Activated CD4-positive, alpha-beta T cell treated with anti-CD3 and anti-CD28 coated beads, Interleukin-2, amount 10 ng/mL, durations not matched to agents 24 days and 14 days (primary cell): Measurements from ENCODE around the gene ABL1. TPM values are rescaled to one million over a fixed set of nuclear protein-coding genes. Genes with fewer than 3 reads are reported as not detected.
A peak's percentile ranks its signal among the peaks of the same experiment; 100 is the strongest.
"Not testable (repeated sequence)": the region's sequence is repeated elsewhere in the genome, so short reads cannot be mapped to it uniquely, and the experiment has no call there.

Experiments
- DNase-seq: peaks from one replicate; pipeline ENCODE4 v3.0.0; 2022
- H3K27ac Mint-ChIP-seq: one replicate; pipeline ENCODE4 v1.8.0; 2022; ENCODE audit warnings: mild to moderate bottlenecking, mixed read lengths
- H3K27me3 Mint-ChIP-seq: one replicate; pipeline ENCODE4 v1.8.0; 2022; ENCODE audit warnings: mixed read lengths
- H3K36me3 Mint-ChIP-seq: one replicate; pipeline ENCODE4 v1.8.0; 2022; ENCODE audit warnings: low read depth, mild to moderate bottlenecking, mixed read lengths
- H3K4me1 Mint-ChIP-seq: one replicate; pipeline ENCODE4 v1.8.0; 2021; ENCODE audit warnings: mixed read lengths
- H3K4me3 Mint-ChIP-seq: one replicate; pipeline ENCODE4 v1.8.0; 2022; ENCODE audit warnings: mild to moderate bottlenecking, moderate library complexity, mixed read lengths
- H3K9me3 Mint-ChIP-seq: one replicate; pipeline ENCODE4 v1.8.0; 2021; ENCODE audit warnings: mixed read lengths
- intact Hi-C: fragments of 100-400 bp; cut with micrococcal nuclease; formaldehyde crosslinking; loops from one replicate; pipeline ENCODE4 v1.15.1; 2023
- total RNA-seq: library from RNA; stranded (reverse); gene quantifications from 2 replicates; pipeline ENCODE4 v1.2.3, GENCODE V29; 2022

Gene ABL1
- total RNA-seq: 32.6 and 35.7 TPM in 2 replicates

GRCh38 chr9:130834371-130835336 lies at the start of gene ABL1:
ABL1 (plus strand) TSS chr9:130835254; CDS start chr9:130835447, 193 bp downstream.
- peak; percentile 82 for DNase-seq
- H3K4me3 Mint-ChIP-seq: peak within 1 kb of the TSS; percentile 96
- no peaks in the 10 kb centered on the region for H3K36me3 Mint-ChIP-seq
- peak within 1 kb of the TSS; percentile 96 for H3K27ac Mint-ChIP-seq
- peaks cover 13% of the 10 kb centered on the region for H3K27me3 Mint-ChIP-seq
- peaks cover 15% of the 10 kb centered on the region for H3K4me1 Mint-ChIP-seq
- H3K9me3 Mint-ChIP-seq: no peaks in the 10 kb centered on the region
- intact Hi-C loops: loop anchor here (1.0 to 10.0 kb wide), 2 partner anchors 29 to 120 kb away; no protein-coding TSS in a partner anchor

- DNase-seq: no peak
- peaks cover 2% of the 10 kb centered on the region for H3K4me1 Mint-ChIP-seq
- no peak overlapping the region for H3K4me3 Mint-ChIP-seq
- no peaks in the 10 kb centered on the region for H3K27me3 Mint-ChIP-seq
- no peak overlapping the region for H3K27ac Mint-ChIP-seq
- intact Hi-C loops: no loop called here
- peaks cover 16% of the 10 kb centered on the region for H3K9me3 Mint-ChIP-seq
- peaks cover 2% of the 10 kb centered on the region for H3K36me3 Mint-ChIP-seq
These were observed 49.0 kb upstream of the ABL1 start for GRCh38 chr9:130785940-130786508.

- intact Hi-C loops: no loop called here
- H3K9me3 Mint-ChIP-seq: peaks cover 16% of the 10 kb centered on the region
- H3K4me3 Mint-ChIP-seq: no peak overlapping the region
- H3K27ac Mint-ChIP-seq: no peak overlapping the region
- H3K36me3 Mint-ChIP-seq: peaks cover 2% of the 10 kb centered on the region
- H3K27me3 Mint-ChIP-seq: no peaks in the 10 kb centered on the region
- DNase-seq: no peak
- H3K4me1 Mint-ChIP-seq: peaks cover 1% of the 10 kb centered on the region
These were observed 48.5 kb upstream of the ABL1 start for GRCh38 chr9:130786526-130786925.

DNA sequence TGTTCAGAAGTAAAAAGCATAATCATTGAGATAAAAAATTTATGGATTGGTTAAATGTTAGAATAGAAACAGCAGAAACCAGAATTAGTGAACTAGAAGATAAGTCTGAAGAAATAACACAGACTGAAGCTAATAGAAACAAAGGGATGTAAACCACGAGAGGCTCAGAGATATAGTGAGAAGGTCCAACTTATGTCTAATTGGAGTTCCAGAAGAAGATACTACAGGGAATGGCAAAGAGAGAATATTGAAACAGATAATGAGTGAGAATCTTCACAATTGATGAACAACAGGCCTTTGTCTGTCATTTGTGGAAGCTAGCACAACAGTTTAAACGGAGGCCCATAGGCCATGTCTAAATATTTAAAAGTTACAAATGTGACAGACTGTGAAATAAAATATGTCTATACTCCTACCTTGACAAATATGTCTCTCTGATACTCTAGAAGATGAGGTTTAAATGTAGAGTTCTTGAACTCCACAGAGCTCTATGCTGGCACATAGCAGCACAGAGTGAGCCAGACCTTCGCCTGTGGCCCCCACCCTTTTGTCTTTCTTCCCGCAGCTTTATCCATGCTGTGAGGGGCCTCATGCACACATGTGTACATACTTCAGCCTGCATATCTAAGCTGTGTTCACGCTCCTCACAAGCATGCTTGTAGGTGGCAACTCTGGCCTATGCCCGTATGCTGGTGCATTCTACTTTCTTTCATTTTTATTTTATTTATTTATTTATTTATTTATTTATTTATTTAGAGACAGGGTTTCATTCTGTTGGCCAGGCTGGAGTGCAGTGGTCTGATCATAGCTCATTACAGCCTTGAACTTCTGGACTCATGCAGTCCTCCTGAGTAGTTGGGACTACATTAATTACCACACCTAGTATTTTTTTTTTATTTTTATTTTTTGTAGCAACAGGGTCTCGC lies 45.0 kb upstream of the ABL1 start:
- H3K4me1 Mint-ChIP-seq: no peaks in the 10 kb centered on the region
- no peak overlapping the region for H3K27ac Mint-ChIP-seq
- intact Hi-C loops: no loop called here

DNA sequence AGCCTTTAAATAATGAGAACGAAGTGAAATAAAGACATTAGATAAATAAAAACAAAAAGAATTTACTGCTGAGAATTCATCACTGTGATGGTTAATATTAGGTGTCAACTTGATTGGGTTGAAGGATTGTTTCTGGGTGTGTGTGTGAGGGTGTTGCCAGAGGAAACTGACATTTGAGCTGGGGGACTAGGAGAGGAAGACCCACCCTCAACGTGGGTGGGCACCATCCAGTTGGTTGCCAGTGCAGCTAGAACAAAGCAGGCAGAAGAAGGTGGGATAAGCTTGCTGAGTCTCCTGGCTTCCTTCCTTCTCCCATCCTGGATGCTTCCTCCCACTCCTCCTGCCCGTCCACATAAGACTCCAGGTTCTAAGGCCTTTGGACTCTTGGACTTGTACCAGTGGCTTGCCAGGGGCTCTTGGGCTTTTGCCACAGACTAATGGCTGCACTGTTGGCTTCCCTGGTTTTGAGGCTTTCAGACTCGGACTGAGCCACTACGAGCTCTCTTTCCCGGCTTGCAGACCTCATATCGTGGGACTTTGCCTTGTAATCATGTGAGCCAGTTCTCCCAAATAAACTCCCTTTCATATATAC lies 43.7 kb upstream of the ABL1 start:
- Mint-ChIP-seq H3K9me3 (peaks cover 16% of the 10 kb centered on the region), H3K4me3 (no peak overlapping the region), H3K27ac (no peak overlapping the region), H3K4me1 (no peaks in the 10 kb centered on the region), H3K27me3 (no peaks in the 10 kb centered on the region), H3K36me3 (peaks cover 2% of the 10 kb centered on the region)
- no peak for DNase-seq
- intact Hi-C loops: no loop called here

More for the DNA sequence above, 45.0 kb upstream of the ABL1 start:
- Mint-ChIP-seq H3K4me3 (no peak overlapping the region), H3K36me3 (peaks cover 2% of the 10 kb centered on the region), H3K9me3 (peaks cover 16% of the 10 kb centered on the region), H3K27me3 (no peaks in the 10 kb centered on the region)
- no peak for DNase-seq

- Mint-ChIP-seq H3K27me3 (no peaks in the 10 kb centered on the region), H3K27ac (no peak overlapping the region), H3K4me1 (no peaks in the 10 kb centered on the region), H3K36me3 (peaks cover 2% of the 10 kb centered on the region), H3K9me3 (peaks cover 11% of the 10 kb centered on the region), H3K4me3 (no peak overlapping the region)
- intact Hi-C loops: no loop called here
- no peak for DNase-seq
These were observed 41.5 kb upstream of the ABL1 start for GRCh38 chr9:130793589-130793988.

DNA sequence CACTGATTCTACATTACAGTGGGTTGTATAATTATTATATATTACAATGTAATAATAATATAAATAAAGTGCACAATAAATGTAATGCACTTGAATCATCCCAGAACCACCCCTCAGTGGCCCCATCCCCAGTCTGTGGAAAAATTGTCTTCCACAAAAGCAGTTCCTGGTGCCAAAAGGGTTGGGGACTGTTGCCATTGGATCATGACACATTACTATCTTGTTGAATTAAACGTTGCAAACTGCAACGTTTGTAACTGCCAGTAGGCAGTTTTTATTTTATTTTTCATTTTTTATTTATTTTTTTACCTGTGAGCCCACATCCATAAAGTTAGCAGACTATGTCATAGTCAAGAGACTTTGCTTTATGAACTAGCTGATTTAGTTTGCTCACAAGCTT lies 41.0 kb upstream of the ABL1 start:
- H3K27ac Mint-ChIP-seq, intact Hi-C loops, DNase-seq, H3K4me1 Mint-ChIP-seq, H3K9me3 Mint-ChIP-seq, H3K27me3 Mint-ChIP-seq, H3K4me3 Mint-ChIP-seq, H3K36me3 Mint-ChIP-seq: not testable (repeated sequence)

- not testable (repeated sequence) for DNase-seq, H3K4me1 Mint-ChIP-seq, H3K27me3 Mint-ChIP-seq
These were observed 40.6 kb upstream of the ABL1 start for GRCh38 chr9:130794423-130794822.

GRCh38 chr9:130794923-130795495 lies 40.0 kb upstream of the ABL1 start:
- no peaks in the 10 kb centered on the region for H3K4me1 Mint-ChIP-seq
- no peak overlapping the region for H3K27ac Mint-ChIP-seq
- H3K9me3 Mint-ChIP-seq: no peaks in the 10 kb centered on the region
- DNase-seq: no peak
- H3K36me3 Mint-ChIP-seq: no peaks in the 10 kb centered on the region
- H3K27me3 Mint-ChIP-seq: no peaks in the 10 kb centered on the region
- intact Hi-C loops: no loop called here
- no peak overlapping the region for H3K4me3 Mint-ChIP-seq

More at GRCh38 chr9:130794423-130794822, 40.6 kb upstream of the ABL1 start:
- H3K27ac Mint-ChIP-seq, H3K9me3 Mint-ChIP-seq, intact Hi-C loops, H3K36me3 Mint-ChIP-seq, H3K4me3 Mint-ChIP-seq: not testable (repeated sequence)

GRCh38 chr9:130803116-130803515 lies 31.9 kb upstream of the ABL1 start:
- H3K4me1 Mint-ChIP-seq, H3K27me3 Mint-ChIP-seq, H3K9me3 Mint-ChIP-seq, H3K27ac Mint-ChIP-seq, H3K36me3 Mint-ChIP-seq, DNase-seq, H3K4me3 Mint-ChIP-seq, intact Hi-C loops: not testable (repeated sequence)

GRCh38 chr9:130805510-130806326 lies 29.3 kb upstream of the ABL1 start:
- no peak overlapping the region for H3K27ac Mint-ChIP-seq
- H3K4me1 Mint-ChIP-seq: no peaks in the 10 kb centered on the region
- H3K9me3 Mint-ChIP-seq: no peaks in the 10 kb centered on the region
- intact Hi-C loops: no loop called here
- H3K4me3 Mint-ChIP-seq: no peak overlapping the region
- DNase-seq: no peak
- no peaks in the 10 kb centered on the region for H3K36me3 Mint-ChIP-seq
- H3K27me3 Mint-ChIP-seq: no peaks in the 10 kb centered on the region

DNA sequence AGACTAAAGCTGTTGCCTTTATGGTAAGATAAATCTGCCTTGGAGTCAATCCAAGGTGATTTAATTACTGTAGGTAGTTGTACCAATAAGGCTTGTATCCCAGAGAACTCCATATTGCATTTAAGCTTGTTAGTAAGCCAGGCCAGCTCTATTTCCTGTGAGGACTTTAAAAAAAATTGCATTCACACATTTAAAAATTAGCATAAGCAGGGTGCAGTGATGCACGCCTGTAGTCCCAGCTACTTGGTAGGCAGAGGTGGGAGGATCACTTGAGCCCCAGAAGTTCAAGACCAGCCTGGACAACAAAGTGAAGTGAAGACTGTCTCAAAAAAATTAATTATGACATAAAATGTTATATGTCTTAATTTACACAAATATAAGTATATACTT lies 28.7 kb upstream of the ABL1 start:
- Mint-ChIP-seq H3K36me3 (no peaks in the 10 kb centered on the region), H3K9me3 (no peaks in the 10 kb centered on the region), H3K4me1 (no peaks in the 10 kb centered on the region), H3K27me3 (no peaks in the 10 kb centered on the region), H3K4me3 (no peak overlapping the region), H3K27ac (no peak overlapping the region)
- intact Hi-C loops: no loop called here
- DNase-seq: no peak
